Kidney (tissue), 14 donors: ENCODE measurements around the gene ILDR2. TPM values are rescaled to one million over a fixed set of nuclear protein-coding genes. Genes with fewer than 3 reads are reported as not detected.

Source experiments
- DNase-seq, 5 donors: peaks; one replicate each; pipeline ENCODE4 v3.0.0-alpha.2; 2013 to 2020
- FAIRE-seq: peaks from 2 replicates; lab custom pipeline; 2012; peaks lifted over from hg19 to GRCh38; lab: Jason Lieb, UNC
- H3K27ac ChIP-seq, 2 donors: one replicate each; pipeline ENCODE4 v1.7.0; 2013; ENCODE audit warnings: low read depth in 2 of 2, low read length in 2 of 2, inconsistent platforms in 1 of 2
- H3K27me3 ChIP-seq: one replicate; pipeline ENCODE4 v1.7.1; 2013; ENCODE audit warnings: low read length, inconsistent platforms; ENCODE audit not compliant: control insufficient read depth, insufficient read depth
- H3K36me3 ChIP-seq, 3 donors: one replicate each; pipeline versions ENCODE4 v1.7.0 to v1.7.1; 2013; ENCODE audit warnings: low read length in 3 of 3, control low read depth in 1 of 3, inconsistent platforms in 1 of 3; ENCODE audit not compliant: insufficient read depth in 3 of 3, control insufficient read depth in 2 of 3
- H3K4me1 ChIP-seq, 3 donors: one replicate each; pipeline versions ENCODE4 v1.7.0 to v1.7.1; 2013; ENCODE audit warnings: low read length in 3 of 3, inconsistent platforms in 1 of 3, low read depth in 1 of 3; ENCODE audit not compliant: control insufficient read depth in 2 of 3, insufficient read depth in 2 of 3
- H3K4me3 ChIP-seq, 3 donors: one replicate each; pipeline versions ENCODE4 v1.7.0 to v1.8.1; 2013; ENCODE audit warnings: low read length in 3 of 3, control low read depth in 1 of 3, inconsistent platforms in 1 of 3
- H3K9ac ChIP-seq, 3 donors: one replicate each; pipeline versions ENCODE4 v1.7.0 to v1.7.1; 2013; ENCODE audit warnings: low read length in 3 of 3, control low read depth in 1 of 3, inconsistent platforms in 1 of 3
- H3K9me3 ChIP-seq, 3 donors: one replicate each; pipeline versions ENCODE4 v1.7.0 to v1.7.1; 2013; ENCODE audit warnings: low read length in 3 of 3, control low read depth in 1 of 3, inconsistent platforms in 1 of 3; ENCODE audit not compliant: control insufficient read depth in 2 of 3, insufficient read depth in 1 of 3
- intact Hi-C: fragments of 100-400 bp; cut with DNase I; formaldehyde crosslinking; loops from one replicate; pipeline ENCODE4 v1.11.1; 2022
- polyA plus RNA-seq: library from polyadenylated mRNA; stranded (reverse); fragments of 350-450 nt; fragmentation: Illumina TruSeq; extraction: RNeasy Lipid Tissue Mini Kit (QIAGEN cat#74804); gene quantifications from one replicate; pipeline ENCODE4 v1.2.3, GENCODE V29; 2014; ENCODE audit warnings: low read depth, low replicate concordance; ENCODE audit not compliant: insufficient read depth
- total RNA-seq: library from RNA; stranded (reverse); fragmentation: NEBNext Ultra II Directional; extraction: Animal tissue kit (Norgen Biotek cat#: 25700); gene quantifications from one replicate; pipeline ENCODE4 v1.2.1, GENCODE V29; 2021
- TF ChIP-seq, protein P1 (sequence below): IDR thresholded peaks from 3 replicates; pipeline ENCODE4 v1.5.1; 2012; ENCODE audit warnings: mild to moderate bottlenecking, moderate library complexity, borderline replicate concordance; ENCODE audit not compliant: insufficient read depth; ENCODE audit errors: extremely low read depth
- donor health status: control.
- donor health status: control.
- donor health status: control.
- donor health status: control.
- donor health status: control.
- donor health status: DM: yes; HTN: yes; CAD: no.
- donor health status: Normal renal cell carcinoma (clear cell type).

Gene ILDR2
- total and polyA plus RNA-seq, 2 donors from 2014 or later, result 1.5 to 5.9 TPM

GRCh38 chr1:166948856-166949350 lies 26.4 kb downstream of the ILDR2 start:
- no peak overlapping the region for H3K9ac ChIP-seq
- intact Hi-C loops, result no loop called here
- H3K36me3 ChIP-seq, result no peaks in the 10 kb centered on the region
- TF ChIP-seq, protein P1, sequence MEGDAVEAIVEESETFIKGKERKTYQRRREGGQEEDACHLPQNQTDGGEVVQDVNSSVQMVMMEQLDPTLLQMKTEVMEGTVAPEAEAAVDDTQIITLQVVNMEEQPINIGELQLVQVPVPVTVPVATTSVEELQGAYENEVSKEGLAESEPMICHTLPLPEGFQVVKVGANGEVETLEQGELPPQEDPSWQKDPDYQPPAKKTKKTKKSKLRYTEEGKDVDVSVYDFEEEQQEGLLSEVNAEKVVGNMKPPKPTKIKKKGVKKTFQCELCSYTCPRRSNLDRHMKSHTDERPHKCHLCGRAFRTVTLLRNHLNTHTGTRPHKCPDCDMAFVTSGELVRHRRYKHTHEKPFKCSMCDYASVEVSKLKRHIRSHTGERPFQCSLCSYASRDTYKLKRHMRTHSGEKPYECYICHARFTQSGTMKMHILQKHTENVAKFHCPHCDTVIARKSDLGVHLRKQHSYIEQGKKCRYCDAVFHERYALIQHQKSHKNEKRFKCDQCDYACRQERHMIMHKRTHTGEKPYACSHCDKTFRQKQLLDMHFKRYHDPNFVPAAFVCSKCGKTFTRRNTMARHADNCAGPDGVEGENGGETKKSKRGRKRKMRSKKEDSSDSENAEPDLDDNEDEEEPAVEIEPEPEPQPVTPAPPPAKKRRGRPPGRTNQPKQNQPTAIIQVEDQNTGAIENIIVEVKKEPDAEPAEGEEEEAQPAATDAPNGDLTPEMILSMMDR, result no peak
- no peaks in the 10 kb centered on the region for H3K27me3 ChIP-seq
- FAIRE-seq (no peak), DNase-seq (no peak)
- no peak overlapping the region for H3K4me3 ChIP-seq
- H3K4me1 ChIP-seq, result peaks cover 0 to 6% (median 0%) of the 10 kb centered on the region in 3 donors
- no peak overlapping the region for H3K27ac ChIP-seq
- no peaks in the 10 kb centered on the region for H3K9me3 ChIP-seq

DNA sequence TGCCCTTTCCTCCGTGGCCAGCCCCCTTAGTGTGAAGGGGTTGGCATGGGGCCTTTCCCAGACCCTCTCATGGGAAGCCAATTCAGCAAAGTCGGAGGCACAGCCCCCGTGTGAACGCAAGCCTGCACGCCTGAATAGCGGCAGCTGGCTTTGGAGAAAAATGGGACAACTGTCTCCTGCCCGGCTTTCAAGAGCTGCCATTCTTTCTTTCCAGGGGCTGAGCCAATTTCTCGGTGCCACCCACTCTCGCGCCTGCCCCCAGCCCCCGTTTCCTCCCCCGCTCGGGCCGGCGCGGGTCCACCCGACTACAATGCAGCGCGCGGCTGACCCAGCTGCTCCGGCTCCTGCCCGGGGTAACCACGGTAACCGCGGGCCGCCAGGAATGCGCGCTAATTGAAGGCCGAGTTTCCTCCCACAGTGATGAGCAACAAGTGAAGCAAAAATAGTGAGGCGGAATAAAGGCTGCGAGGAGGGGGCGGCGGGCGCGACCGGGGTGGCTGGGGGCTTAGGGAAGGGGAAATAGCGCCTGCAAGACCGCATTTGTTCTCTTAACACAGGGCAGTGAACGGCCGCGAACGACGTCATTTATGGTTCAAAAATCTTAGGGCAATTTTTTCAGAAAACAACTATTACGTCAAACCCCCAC lies 27.8 kb downstream of the ILDR2 start:
- no peak for FAIRE-seq
- Histone ChIP-seq H3K27me3 (no peaks in the 10 kb centered on the region), H3K27ac (no peak overlapping the region), H3K4me3 (peak overlapping the region in 2 of 3 donors; percentile 41 to 45), H3K9me3 (no peaks in the 10 kb centered on the region), H3K36me3 (no peaks in the 10 kb centered on the region), H3K9ac (no peak overlapping the region), H3K4me1 (peaks cover 0 to 6% (median 0%) of the 10 kb centered on the region in 3 donors)
- DNase-seq, result peak; percentile 86 to 96 (median 94)
- TF ChIP-seq, protein P1, result no peak
- intact Hi-C loops, result no loop called here

GRCh38 chr1:166944186-166944967 lies 31.0 kb downstream of the ILDR2 start:
- Histone ChIP-seq H3K9ac (no peak overlapping the region), H3K4me1 (peaks cover 0 to 6% (median 0%) of the 10 kb centered on the region in 3 donors)

More at GRCh38 chr1:166944186-166944967, 31.0 kb downstream of the ILDR2 start:
- H3K27me3 ChIP-seq, result no peaks in the 10 kb centered on the region
- no peak overlapping the region for H3K27ac ChIP-seq
- TF ChIP-seq, protein P1, result no peak
- H3K4me3 ChIP-seq, result no peak overlapping the region
- no peaks in the 10 kb centered on the region for H3K36me3 ChIP-seq
- DNase-seq (no peak), FAIRE-seq (no peak)
- no peaks in the 10 kb centered on the region for H3K9me3 ChIP-seq
- intact Hi-C loops, result no loop called here
